A673 (cell line): ENCODE measurements around the gene POU2AF1. TPM values are rescaled to one million over a fixed set of nuclear protein-coding genes. Genes with fewer than 3 reads are reported as not detected.
A peak's percentile ranks its signal among the peaks of the same experiment; 100 is the strongest.

ENCODE experiments used
- BruUV-seq: library from RNA; stranded (reverse); fragments of 400-500 nt; replicated peaks from 2 replicates; lab custom pipeline; 2021; lab: Mats Ljungman, UMichigan
- CTCF ChIA-PET: fragments of 300-600 bp; sonication (Branson Sonifier 250); formaldehyde crosslinking; loops from one replicate; lab custom pipeline; 2022; ENCODE audit warnings: antibody characterized with exemption; lab: Charles Lee
- POLR2A ChIA-PET: fragments of 300-600 bp; sonication (Branson Sonifier 250); formaldehyde crosslinking; loops from one replicate; lab custom pipeline; 2022; ENCODE audit warnings: antibody characterized with exemption; ENCODE audit not compliant: low non-redundant PET; lab: Charles Lee
- DNase-seq: peaks from one replicate; pipeline ENCODE4 v3.0.0-alpha.2; 2015; ENCODE audit warnings: low spot score
- H3K27ac ChIP-seq: fragments of 200-600 bp; sonication (generic); 2 replicates; pipeline ENCODE4 v1.5.1; 2016; ENCODE audit warnings: mixed run types, low read depth, mild to moderate bottlenecking, mixed read lengths, antibody characterized with exemption, low read length; ENCODE audit not compliant: poor library complexity, severe bottlenecking
- H3K27me3 ChIP-seq: fragments of 200-600 bp; sonication (generic); replicated peaks from 2 replicates; pipeline ENCODE4 v1.6.1; 2017; ENCODE audit warnings: mixed run types, low read depth, mild to moderate bottlenecking, mixed read lengths, antibody characterized with exemption, low read length; ENCODE audit not compliant: insufficient read depth, poor library complexity
- H3K36me3 ChIP-seq: fragments of 200-600 bp; sonication (generic); 2 replicates; pipeline ENCODE4 v1.6.1; 2016; ENCODE audit warnings: mixed run types, mild to moderate bottlenecking, mixed read lengths, antibody characterized with exemption, low read length; ENCODE audit not compliant: insufficient read depth, poor library complexity, severe bottlenecking
- H3K4me1 ChIP-seq: fragments of 200-600 bp; sonication (generic); 2 replicates; pipeline ENCODE4 v1.6.1; 2017; ENCODE audit warnings: mixed run types, mild to moderate bottlenecking, mixed read lengths, antibody characterized with exemption, low read length; ENCODE audit not compliant: insufficient read depth, poor library complexity, severe bottlenecking
- H3K4me3 ChIP-seq: fragments of 200-600 bp; sonication (generic); 2 replicates; pipeline ENCODE4 v1.5.1; 2016; ENCODE audit warnings: low read depth, mixed run types, mild to moderate bottlenecking, mixed read lengths, low read length; ENCODE audit not compliant: poor library complexity, severe bottlenecking
- H3K9me3 ChIP-seq: fragments of 200-600 bp; sonication (generic); 2 replicates; pipeline ENCODE4 v1.6.1; 2016; ENCODE audit warnings: mixed run types, low read depth, mild to moderate bottlenecking, mixed read lengths, antibody characterized with exemption, low read length; ENCODE audit not compliant: poor library complexity, severe bottlenecking
- CTCF ChIP-seq: fragments of 300-800, 200-600 bp; sonication (generic); conservative IDR thresholded peaks from 2 replicates; pipeline ENCODE4 v1.5.1; 2017; ENCODE audit warnings: low read depth, mild to moderate bottlenecking, antibody characterized with exemption, low read length, moderate library complexity, mixed read lengths
- EZH2 ChIP-seq: fragments of 200-600 bp; sonication (generic); IDR thresholded peaks from 2 replicates; pipeline ENCODE4 v1.6.1; 2017; ENCODE audit warnings: borderline replicate concordance, low read depth, mild to moderate bottlenecking, mixed read lengths, antibody characterized with exemption, low read length; ENCODE audit not compliant: poor library complexity, severe bottlenecking
- intact Hi-C: fragments of 100-400 bp; cut with micrococcal nuclease; formaldehyde crosslinking; loops from one replicate; pipeline ENCODE4 v1.10.0; 2022; ENCODE audit not compliant: unreplicated experiment
- total RNA-seq: library from RNA; stranded (reverse); gene quantifications from 2 replicates; pipeline ENCODE4 v1.2.3, GENCODE V29; 2021

POU2AF1 gene
- total RNA-seq, 1 experiment from 2014 or later: not detected

GRCh38 chr11:111372538-111372937 is 6.5 kb downstream of the POU2AF1 start:
- ChIA-PET POLR2A (no interaction called here), CTCF (no interaction called here)
- intact Hi-C loops: no loop called here
- peak; percentile 79 for DNase-seq
- Histone ChIP-seq H3K9me3 (no peaks in the 10 kb centered on the region), H3K27me3 (no peaks in the 10 kb centered on the region), H3K4me3 (no peak overlapping the region), H3K36me3 (no peaks in the 10 kb centered on the region), H3K4me1 (peaks cover 13% of the 10 kb centered on the region), H3K27ac (no peak overlapping the region)
- TF ChIP-seq EZH2: no peak
- TF ChIP-seq CTCF: no peak
- no TSS peak for BruUV-seq

GRCh38 chr11:111370902-111371578 is 8.0 kb downstream of the POU2AF1 start:
- intact Hi-C loops: no loop called here
- ChIA-PET CTCF (no interaction called here), POLR2A (no interaction called here)
- H3K27ac ChIP-seq: no peak overlapping the region
- DNase-seq: no peak
- no TSS peak for BruUV-seq
- H3K4me3 ChIP-seq: no peak overlapping the region
- H3K9me3 ChIP-seq: no peaks in the 10 kb centered on the region
- no peaks in the 10 kb centered on the region for H3K27me3 ChIP-seq
- TF ChIP-seq CTCF (no peak), EZH2 (no peak)
- H3K36me3 ChIP-seq: no peaks in the 10 kb centered on the region
- peaks cover 13% of the 10 kb centered on the region for H3K4me1 ChIP-seq

- no peaks in the 10 kb centered on the region for H3K36me3 ChIP-seq
- peaks cover 13% of the 10 kb centered on the region for H3K4me1 ChIP-seq
- no peak overlapping the region for H3K27ac ChIP-seq
- intact Hi-C loops: no loop called here
- no peak overlapping the region for H3K4me3 ChIP-seq
- H3K27me3 ChIP-seq: no peaks in the 10 kb centered on the region
- TF ChIP-seq CTCF: no peak
- TF ChIP-seq EZH2: no peak
- no peaks in the 10 kb centered on the region for H3K9me3 ChIP-seq
- CTCF ChIA-PET: no interaction called here
- DNase-seq: no peak
- no TSS peak for BruUV-seq
- POLR2A ChIA-PET: no interaction called here
Measured at GRCh38 chr11:111370270-111370901, 8.7 kb downstream of the POU2AF1 start.
